Left hindlimb (tissue), 1 donor: Measurements from ENCODE around the gene SLC22A4.

ENCODE experiments used
- DNase-seq: peaks from one replicate; pipeline ENCODE4 v3.0.0-alpha.2; 2018

The SLC22A4 gene

GRCh38 chr5:132293992-132294727, at the start of gene SLC22A4:
Gene SLC22A4, plus strand, starts transcription at chr5:132294394. Its CDS starts 223 bp downstream, at chr5:132294617.
- peak; percentile 95 for DNase-seq

GRCh38 chr5:132245593-132245992, 48.6 kb upstream of the SLC22A4 start:
- DNase-seq: no peak

GRCh38 chr5:132246806-132247205, 47.4 kb upstream of the SLC22A4 start:
- DNase-seq: no peak

- no peak for DNase-seq
These were observed 43.6 kb upstream of the SLC22A4 start for GRCh38 chr5:132250547-132250946.

GRCh38 chr5:132251220-132251725, 42.9 kb upstream of the SLC22A4 start:
- no peak for DNase-seq

- no peak for DNase-seq
These were observed 41.2 kb upstream of the SLC22A4 start for GRCh38 chr5:132253008-132253441.

GRCh38 chr5:132253452-132254320, 40.5 kb upstream of the SLC22A4 start:
- no peak for DNase-seq

- DNase-seq: no peak
These were observed 39.7 kb upstream of the SLC22A4 start for GRCh38 chr5:132254321-132254977.

GRCh38 chr5:132256086-132256782, 38.0 kb upstream of the SLC22A4 start:
- no peak for DNase-seq

GRCh38 chr5:132256783-132257130, 37.4 kb upstream of the SLC22A4 start:
- DNase-seq: no peak

GRCh38 chr5:132257131-132258101, 36.8 kb upstream of the SLC22A4 start, which contains the start of gene PDLIM4:
Gene PDLIM4, plus strand, starts transcription at chr5:132257696. Its CDS starts 39 bp downstream, at chr5:132257735.
- peak; percentile 88 for DNase-seq

GRCh38 chr5:132258102-132259068, 35.8 kb upstream of the SLC22A4 start:
- peak; percentile 65 for DNase-seq

GRCh38 chr5:132259069-132259851, 34.9 kb upstream of the SLC22A4 start:
- peak; percentile 82 for DNase-seq

GRCh38 chr5:132260051-132260450, 34.1 kb upstream of the SLC22A4 start:
- no peak for DNase-seq

- DNase-seq: no peak
These were observed 33.3 kb upstream of the SLC22A4 start for GRCh38 chr5:132260714-132261551.

GRCh38 chr5:132261881-132262845, 32.0 kb upstream of the SLC22A4 start:
- DNase-seq: no peak
